ENCODE results near the gene SLC4A4. TPM values are rescaled to one million over a fixed set of nuclear protein-coding genes. Genes with fewer than 3 reads are reported as not detected.

The SLC4A4 gene
- total and polyA plus RNA-seq, 2 of the 13 experiments (the other 11 are each of a cell fraction or from before 2014, with no cell fraction given), result 0.01 TPM; not detected in 1

- H4K20me1 ChIP-seq (ENCODE audit: insufficient read depth, low read length), result no peaks in the 10 kb centered on the region
- ATAC-seq (no peak), DNase-seq (ENCODE audit: low spot score) (no peak), FAIRE-seq (no peak)
- ChIA-PET POLR2A (no interaction called here), CTCF (ENCODE audit: low intra/inter-chr PET ratio, low total read pairs) (no interaction called here)
- WGBS (ENCODE audit: low lambda C conversion rate), result 18% methylated on average over 4 of the region's 4 CpGs
- H3K27me3 ChIP-seq (ENCODE audit: control insufficient read depth in 1 of 2, insufficient read depth in 2 of 2, low read length in 2 of 2), result no peaks in the 10 kb centered on the region
- H3K4me1 ChIP-seq (ENCODE audit: insufficient read depth, low read length), result no peaks in the 10 kb centered on the region
- no peaks in the 10 kb centered on the region for H3K36me3 ChIP-seq (replicated peaks in 1 of 2; ENCODE audit: control insufficient read depth in 1 of 2, insufficient read depth in 2 of 2, low read length in 2 of 2)
- no peak overlapping the region for H3K9ac ChIP-seq (ENCODE audit: insufficient read depth, low read depth, low read length)
- TF ChIP-seq HOXA5 (CRISPR knock-in tag; IDR thresholded peaks at IDR 0.05) (no peak), MEIS1 (CRISPR knock-in tag; IDR thresholded peaks at IDR 0.05; ENCODE audit: borderline replicate concordance) (no peak), KAT8 (CRISPR knock-in tag; IDR thresholded peaks at IDR 0.05) (no peak), ZNF891 (CRISPR knock-in tag; IDR thresholded peaks at IDR 0.05) (no peak), EHMT2 (IDR thresholded peaks at IDR 0.05; ENCODE audit: borderline replicate concordance, low read depth, low read length) (no peak), MYC (CRISPR knock-in tag; IDR thresholded peaks at IDR 0.05; ENCODE audit: borderline replicate concordance) (no peak), RBM39 (IDR thresholded peaks at IDR 0.05; ENCODE audit: low read depth, low read length, poor library complexity, severe bottlenecking) (no peak)
- in situ Hi-C loops (cut with HindIII; ENCODE audit: extremely low pct_ligation_motif_present, low pct_unique_long_range_greater_than_20kb) (no loop called here), intact Hi-C loops (cut with micrococcal nuclease; ENCODE audit: unreplicated experiment) (no loop called here)
- H2AFZ ChIP-seq (ENCODE audit: low read length), result no peak overlapping the region
- H3K79me2 ChIP-seq (ENCODE audit: insufficient read depth, low read length), result no peaks in the 10 kb centered on the region
- no TSS peak for BruUV-seq (replicated peaks)
- H3K9me3 ChIP-seq (ENCODE audit: low read length), result no peaks in the 10 kb centered on the region
- H3K4me3 ChIP-seq (replicated peaks in 1 of 3; ENCODE audit: insufficient read depth in 1 of 3, low read depth in 2 of 3, low read length in 3 of 3), result no peak overlapping the region
- H3K4me2 ChIP-seq (ENCODE audit: low read depth, low read length), result no peak overlapping the region
- no peak overlapping the region for H3K27ac ChIP-seq (ENCODE audit: extremely low read length, insufficient read depth, low read length)
Observed at GRCh38 chr4:71487344-71487920, 148.6 kb downstream of the SLC4A4 start.

GRCh38 chr4:71494539-71494938, 155.7 kb downstream of the SLC4A4 start:
- no peaks in the 10 kb centered on the region for H3K36me3 ChIP-seq (replicated peaks in 1 of 2; ENCODE audit: control insufficient read depth in 1 of 2, insufficient read depth in 2 of 2, low read length in 2 of 2)
- H3K4me1 ChIP-seq (ENCODE audit: insufficient read depth, low read length), result no peaks in the 10 kb centered on the region
- ChIA-PET CTCF (ENCODE audit: low intra/inter-chr PET ratio, low total read pairs) (no interaction called here), POLR2A (no interaction called here)
- no peaks in the 10 kb centered on the region for H3K27me3 ChIP-seq (ENCODE audit: control insufficient read depth in 1 of 2, insufficient read depth in 2 of 2, low read length in 2 of 2)
- DNase-seq (ENCODE audit: low spot score), result no peak
- no peak overlapping the region for H3K27ac ChIP-seq (ENCODE audit: extremely low read length, insufficient read depth, low read length)
- BruUV-seq (replicated peaks), result no TSS peak
- intact Hi-C loops (cut with micrococcal nuclease; ENCODE audit: unreplicated experiment) (no loop called here), in situ Hi-C loops (cut with HindIII; ENCODE audit: extremely low pct_ligation_motif_present, low pct_unique_long_range_greater_than_20kb) (no loop called here)
- TF ChIP-seq ZNF792 (CRISPR knock-in tag; IDR thresholded peaks at IDR 0.05) (no peak), CAMTA2 (CRISPR knock-in tag; IDR thresholded peaks at IDR 0.05; ENCODE audit: borderline replicate concordance) (no peak), FOXO4 (CRISPR knock-in tag; conservative IDR thresholded peaks at IDR 0.05) (no peak), KLF15 (CRISPR knock-in tag; IDR thresholded peaks at IDR 0.05; ENCODE audit: borderline replicate concordance) (no peak)
- H3K79me2 ChIP-seq (ENCODE audit: insufficient read depth, low read length), result no peaks in the 10 kb centered on the region
- FAIRE-seq, result no peak
- no peaks in the 10 kb centered on the region for H4K20me1 ChIP-seq (ENCODE audit: insufficient read depth, low read length)
- ATAC-seq, result peak; percentile 47; the same call in 1 of the 3 replicates
- no peak overlapping the region for H3K9ac ChIP-seq (ENCODE audit: insufficient read depth, low read depth, low read length)
- WGBS (ENCODE audit: low lambda C conversion rate), result 8% methylated on average over 1 of the region's 1 CpG
- no peak overlapping the region for H2AFZ ChIP-seq (ENCODE audit: low read length)
- H3K9me3 ChIP-seq (ENCODE audit: low read length), result no peaks in the 10 kb centered on the region
- H3K4me2 ChIP-seq (ENCODE audit: low read depth, low read length), result no peak overlapping the region
- no peak overlapping the region for H3K4me3 ChIP-seq (replicated peaks in 1 of 3; ENCODE audit: insufficient read depth in 1 of 3, low read depth in 2 of 3, low read length in 3 of 3)

Measured in HepG2 (cell line).